Panc1 (cell line): ENCODE results near the gene MICALL1.

Experiments used
- CTCF ChIP-seq: fragments of 450-650 bp; IDR thresholded peaks from 2 replicates; pipeline ENCODE4 v1.5.1; 2017; ENCODE audit warnings: mild to moderate bottlenecking
- POLR2AphosphoS5 ChIP-seq: IDR thresholded peaks from 2 replicates; pipeline ENCODE4 v1.6.1; 2012; ENCODE audit warnings: mild to moderate bottlenecking, low read depth, low read length, moderate library complexity
- REST ChIP-seq, 2 experiments: IDR thresholded peaks; 2 replicates each; pipeline ENCODE4 v1.6.1; 2011 to 2012; ENCODE audit warnings: low read depth in 2 of 2, control low read depth in 1 of 2, low read length in 1 of 2, mild to moderate bottlenecking in 1 of 2, moderate library complexity in 1 of 2; ENCODE audit not compliant: insufficient read depth in 1 of 2
- SIN3A ChIP-seq: IDR thresholded peaks from 2 replicates; pipeline ENCODE4 v1.6.1; 2012; ENCODE audit warnings: low read depth, mild to moderate bottlenecking, low read length, moderate library complexity, borderline replicate concordance; ENCODE audit not compliant: insufficient read depth
- TCF7L2 ChIP-seq: IDR thresholded peaks from 2 replicates; pipeline ENCODE4 v1.6.1; 2011; ENCODE audit warnings: mild to moderate bottlenecking, low read depth, low read length, inconsistent platforms

GRCh38 chr22:37860796-37861421 lies 45.2 kb upstream of the MICALL1 start:
- TF ChIP-seq CTCF, result no peak
- no peak for TF ChIP-seq POLR2AphosphoS5
- TF ChIP-seq SIN3A, result no peak
- no peak for TF ChIP-seq REST (IDR thresholded peaks at IDR 0.05; ENCODE audit: insufficient read depth in 1 of 2, low read depth in 2 of 2, low read length in 1 of 2)
- no peak for TF ChIP-seq TCF7L2
